ENCODE measurements around the gene WLS. TPM values are rescaled to one million over a fixed set of nuclear protein-coding genes. Genes with fewer than 3 reads are reported as not detected.

The WLS gene
- total RNA-seq, 1 experiment from 2014 or later, result 19.8 TPM

GRCh38 chr1:68197891-68198290 is 34.4 kb downstream of the WLS start:
- no peaks in the 10 kb centered on the region for H4K20me1 ChIP-seq (ENCODE audit: insufficient read depth)
- no peak for TF ChIP-seq EZH2 (IDR thresholded peaks at IDR 0.05; ENCODE audit: low read depth)
- no peak for TF ChIP-seq CTCF (conservative IDR thresholded peaks at IDR 0.05)
- H2AFZ ChIP-seq, result peak overlapping the region; percentile 10; the same call in 1 of the 2 replicates
- ChIA-PET CTCF (interaction anchor here (0.6 kb wide), 1 partner anchor 35 kb away, joined by 20 read pairs; the partner anchor contains the start of gene WLS), POLR2A (ENCODE audit: unreplicated experiment) (interaction anchor here (0.6 kb wide), 1 partner anchor 34 kb away, joined by 7 read pairs; the partner anchor contains the start of gene WLS)
- peak in 1 of 2 experiments; percentile 97 for DNase-seq
- H3F3A ChIP-seq (ENCODE audit: insufficient read depth, low read depth), result peaks cover 8% of the 10 kb centered on the region
- H3K4me3 ChIP-seq, result peak overlapping the region; percentile 12; the same call in 1 of the 2 replicates
- H3K9me3 ChIP-seq (ENCODE audit: insufficient read depth, low read depth), result no peaks in the 10 kb centered on the region
- intact Hi-C loops (cut with micrococcal nuclease; ENCODE audit: unreplicated experiment), result loop anchor here (1.0 kb wide), 1 partner anchor 22 kb away; no protein-coding TSS in a partner anchor
- H3K9me2 ChIP-seq (ENCODE audit: insufficient read depth), result no peaks in the 10 kb centered on the region
- H3K4me2 ChIP-seq, result peak overlapping the region; percentile 57
- H3K79me2 ChIP-seq (ENCODE audit: low read depth), result no peaks in the 10 kb centered on the region
- no peaks in the 10 kb centered on the region for H3K36me3 ChIP-seq (ENCODE audit: low read depth)
- peak overlapping the region; percentile 72 for H3K27ac ChIP-seq
- no peaks in the 10 kb centered on the region for H3K27me3 ChIP-seq (ENCODE audit: insufficient read depth, low read depth)
- BruUV-seq (replicated peaks), result no TSS peak
- H3K4me1 ChIP-seq (replicated peaks; ENCODE audit: insufficient read depth), result peaks cover 28% of the 10 kb centered on the region

GRCh38 chr1:68197461-68197860 is 34.9 kb downstream of the WLS start:
- POLR2A ChIA-PET (ENCODE audit: unreplicated experiment), result interaction anchor here (0.6 kb wide), 1 partner anchor 35 kb away, joined by 7 read pairs; the partner anchor contains the start of gene WLS
- Histone ChIP-seq H3K9me3 (ENCODE audit: insufficient read depth, low read depth) (no peaks in the 10 kb centered on the region), H3K27ac (peak overlapping the region; percentile 72), H3F3A (ENCODE audit: insufficient read depth, low read depth) (peaks cover 8% of the 10 kb centered on the region), H2AFZ (no peak overlapping the region), H3K4me1 (replicated peaks; ENCODE audit: insufficient read depth) (peaks cover 28% of the 10 kb centered on the region), H3K4me3 (peak overlapping the region; percentile 12; the same call in 1 of the 2 replicates), H3K9me2 (ENCODE audit: insufficient read depth) (no peaks in the 10 kb centered on the region), H3K36me3 (ENCODE audit: low read depth) (no peaks in the 10 kb centered on the region), H4K20me1 (ENCODE audit: insufficient read depth) (no peaks in the 10 kb centered on the region), H3K79me2 (ENCODE audit: low read depth) (no peaks in the 10 kb centered on the region), H3K27me3 (ENCODE audit: insufficient read depth, low read depth) (no peaks in the 10 kb centered on the region), H3K4me2 (peak overlapping the region; percentile 57)
- TF ChIP-seq CTCF (conservative IDR thresholded peaks at IDR 0.05), result no peak
- no TSS peak for BruUV-seq (replicated peaks)
- intact Hi-C loops (cut with micrococcal nuclease; ENCODE audit: unreplicated experiment), result loop anchor here (1.0 kb wide), 1 partner anchor 21 kb away; no protein-coding TSS in a partner anchor
- CTCF ChIA-PET, result interaction anchor here (0.6 kb wide), 1 partner anchor 35 kb away, joined by 20 read pairs; the partner anchor contains the start of gene WLS
- no peak for DNase-seq

GRCh38 chr1:68196676-68197075 is 35.6 kb downstream of the WLS start:
- Histone ChIP-seq H3K4me3 (no peak overlapping the region), H4K20me1 (ENCODE audit: insufficient read depth) (no peaks in the 10 kb centered on the region), H3K9me2 (ENCODE audit: insufficient read depth) (no peaks in the 10 kb centered on the region), H2AFZ (no peak overlapping the region), H3K79me2 (ENCODE audit: low read depth) (no peaks in the 10 kb centered on the region), H3F3A (ENCODE audit: insufficient read depth, low read depth) (peaks cover 8% of the 10 kb centered on the region), H3K27me3 (ENCODE audit: insufficient read depth, low read depth) (no peaks in the 10 kb centered on the region), H3K4me1 (replicated peaks; ENCODE audit: insufficient read depth) (peaks cover 28% of the 10 kb centered on the region), H3K27ac (no peak overlapping the region), H3K4me2 (no peak overlapping the region; the same call in 1 of the 2 replicates), H3K9me3 (ENCODE audit: insufficient read depth, low read depth) (no peaks in the 10 kb centered on the region), H3K36me3 (ENCODE audit: low read depth) (no peaks in the 10 kb centered on the region)
- intact Hi-C loops (cut with micrococcal nuclease; ENCODE audit: unreplicated experiment), result loop anchor here (1.0 kb wide), 1 partner anchor 20 kb away; no protein-coding TSS in a partner anchor
- POLR2A ChIA-PET (ENCODE audit: unreplicated experiment), result no interaction called here
- CTCF ChIA-PET, result no interaction called here
- no peak for TF ChIP-seq CTCF (conservative IDR thresholded peaks at IDR 0.05)
- no TSS peak for BruUV-seq (replicated peaks)
- no peak for DNase-seq
